ENCODE measurements around the gene TNPO1. TPM values are rescaled to one million over a fixed set of nuclear protein-coding genes. Genes with fewer than 3 reads are reported as not detected.

Gene TNPO1
- 54.6 and 209 TPM in 2 replicates for total RNA-seq (2011; cell fraction: chromatin; rRNA removed; ENCODE audit: low replicate concordance)
- total RNA-seq (2011; cell fraction: nucleolus; rRNA removed) = 33.4 and 34.5 TPM in 2 replicates
- 47.5 and 61.9 TPM in 2 replicates for total RNA-seq (2011; cell fraction: nucleoplasm; rRNA removed)
- 114 and 120 TPM in 2 replicates for total RNA-seq (2014; rRNA removed)
- total RNA-seq (2014; rRNA removed; fragmentation: Illumina TruSeq; extraction: Trizol) = 160 and 174 TPM in 2 replicates
- 166 and 176 TPM in 2 replicates for total RNA-seq (2015; rRNA removed; fragmentation: Illumina TruSeq; extraction: Trizol)
- 124 and 127 TPM in 2 replicates for total RNA-seq (2021)
- 61.4 and 79.1 TPM in 2 replicates for polyA plus RNA-seq (2011; rRNA removed)
- polyA plus RNA-seq (2011; cell fraction: cytosol; rRNA removed) = 34.5 and 43.6 TPM in 2 replicates
- polyA plus RNA-seq (2011; cell fraction: nucleus; rRNA removed) = 29.5 and 30.0 TPM in 2 replicates
- 36.9 and 59.5 TPM in 2 replicates for polyA plus RNA-seq (2012)
- 97.5 and 97.9 TPM in 2 replicates for polyA plus RNA-seq (2014; fragmentation: Illumina TruSeq; extraction: Trizol)
- polyA plus RNA-seq (2014; fragmentation: Nextera tagmentation; extraction: Ambion mirVana) = 10 to 100 TPM; 20.8 to 50.0 TPM
- 52.0 and 57.9 TPM in 2 replicates for polyA plus RNA-seq (2014; rRNA removed)
- 636 and 709 TPM in 2 replicates for polyA minus RNA-seq (2011; rRNA and poly(A)+ RNA removed)
- 124 and 164 TPM in 2 replicates for polyA minus RNA-seq (2011; cell fraction: cytosol; rRNA and poly(A)+ RNA removed)
- polyA minus RNA-seq (2011; cell fraction: nucleus; rRNA and poly(A)+ RNA removed) = 44.4 and 104 TPM in 2 replicates
- percentile 93 among the genes with signal in this experiment for Bru-seq, nascent RNA
- percentile 96 among the genes with signal in this experiment for BruChase-seq, experiment 1, labeled RNA remaining after a 2-hour chase
- BruChase-seq, experiment 2, labeled RNA remaining after a 6-hour chase = percentile 95 among the genes with signal in this experiment
- long read RNA-seq, experiment 1, full-length matches to known transcripts = 127 of 224 reads
- long read RNA-seq, experiment 1, partial matches to known transcripts = 36 of 224 reads
- long read RNA-seq, experiment 1, other reads (novel, unspliced or antisense) = 61 of 224 reads
- long read RNA-seq, experiment 2, full-length matches to known transcripts = 3 of 58 reads
- long read RNA-seq, experiment 2, partial matches to known transcripts = 13 of 58 reads
- long read RNA-seq, experiment 2, other reads (novel, unspliced or antisense) = 42 of 58 reads
- long read RNA-seq, experiment 3, full-length matches to known transcripts = 19 of 47 reads
- long read RNA-seq, experiment 3, partial matches to known transcripts = 15 of 47 reads
- long read RNA-seq, experiment 3, other reads (novel, unspliced or antisense) = 13 of 47 reads

GRCh38 chr5:72816284-72817075 lies at the start of gene TNPO1:
Gene TNPO1 (plus strand): TSS chr5:72816661. CDS start chr5:72816738, 77 bp downstream.
- CTCF ChIA-PET (ENCODE audit: low intra/inter-chr PET ratio) = interaction anchor here (0.6 kb wide), 1 partner anchor 73 kb away, joined by 5 read pairs; no protein-coding TSS in a partner anchor
- WGBS (ENCODE audit: insufficient coverage, low coverage, missing lambda C conversion rate) = 1% methylated on average over 47 of the region's 93 CpGs
- BruUV-seq (replicated peaks) = no TSS peak
- no peaks in the 10 kb centered on the region for H3K27me3 ChIP-seq (ENCODE audit: control insufficient read depth in 2 of 2, insufficient read depth in 2 of 2, low read length in 2 of 2)
- H3K4me1 ChIP-seq (replicated peaks in 1 of 2; ENCODE audit: control insufficient read depth in 2 of 2, insufficient read depth in 2 of 2, low read length in 2 of 2) = peaks cover 5 to 15% of the 10 kb centered on the region in 2 experiments; a peak in 3 of 5 replicates
- peak within 1 kb of the TSS; percentile 95 for H3K4me2 ChIP-seq (ENCODE audit: insufficient read depth, low read length)
- peak within 1 kb of the TSS; percentile 77 to 99 for H3K9ac ChIP-seq (ENCODE audit: insufficient read depth in 1 of 2, low read depth in 2 of 2, low read length in 2 of 2)
- no peaks in the 10 kb centered on the region for H3K9me1 ChIP-seq (ENCODE audit: control insufficient read depth, insufficient read depth, low read length)
- H3K36me3 ChIP-seq (ENCODE audit: control insufficient read depth, insufficient read depth, low read length) = no peaks in the 10 kb centered on the region
- peak within 1 kb of the TSS; percentile 71 for H3K4me3 ChIP-seq
- H3K9me3 ChIP-seq (replicated peaks; ENCODE audit: control insufficient read depth, insufficient read depth, low read depth, low read length) = no peaks in the 10 kb centered on the region
- H3K27ac ChIP-seq (ENCODE audit: extremely low read depth, low read depth, low read length) = peak within 1 kb of the TSS; percentile 84
- H4K20me1 ChIP-seq (replicated peaks; ENCODE audit: control insufficient read depth, insufficient read depth, low read length) = no peaks in the 10 kb centered on the region
- POLR2A ChIA-PET = interaction anchor here (0.5 to 4.1 kb wide), 10 partner anchors 14 to 599 kb away, joined by 3 to 29 read pairs (median 4); partner anchors contain the start of gene FCHO2
- peak; percentile 93 for ATAC-seq
- no peak for FAIRE-seq
- H2AFZ ChIP-seq (ENCODE audit: low read depth, low read length) = peak within 1 kb of the TSS; percentile 96
- in situ Hi-C loops (cut with MboI) = no loop called here
- DNase-seq (ENCODE audit: extremely low read depth in 1 of 4, low spot score in 3 of 4) = peak; percentile 86 to 91 (median 88)
- peaks cover 22% of the 10 kb centered on the region; the same call in 2 of the 3 replicates for H3K79me2 ChIP-seq (ENCODE audit: control insufficient read depth, insufficient read depth, low read length)
- intact Hi-C loops (cut with micrococcal nuclease) = loop anchor here (2.0 to 10.0 kb wide), 3 partner anchors 32 to 292 kb away; no protein-coding TSS in a partner anchor
- TF ChIP-seq MYNN (IDR thresholded peaks at IDR 0.05) (0 out of 2 replicates have a peak, but pooled peaks have one; percentile 18), MYNN (CRISPR knock-in tag; IDR thresholded peaks at IDR 0.05) (no peak), GABPB2 (CRISPR knock-in tag; conservative IDR thresholded peaks at IDR 0.05) (no peak), RCOR1 (IDR thresholded peaks at IDR 0.05; ENCODE audit: borderline replicate concordance in 1 of 2, low read depth in 2 of 2, low read length in 2 of 2) (peak in 1 of 2 experiments; percentile 72; a peak in 2 of 4 replicates), E2F1 (CRISPR knock-in tag; IDR thresholded peaks at IDR 0.05) (peak; percentile 25; the same call in 1 of the 2 replicates), MAZ (CRISPR knock-in tag; conservative IDR thresholded peaks at IDR 0.05 in 1 of 2, IDR thresholded peaks at IDR 0.05 in 1 of 2) (no peak; a peak in 1 of 4 replicates), DIDO1 (tag; IDR thresholded peaks at IDR 0.05; ENCODE audit: low read depth) (no peak), CTCFL (IDR thresholded peaks at IDR 0.05; ENCODE audit: borderline replicate concordance, insufficient read depth, low read depth, low read length, poor library complexity, severe bottlenecking) (no peak), SUPT5H (IDR thresholded peaks at IDR 0.05) (peak; percentile 69), RNF2 (IDR thresholded peaks at IDR 0.05) (0 out of 2 replicates have a peak, but pooled peaks have one; percentile 14), NR2C2 (CRISPR knock-in tag; IDR thresholded peaks at IDR 0.05) (no peak), NR2C2 (tag; IDR thresholded peaks at IDR 0.05) (peak; percentile 22; the same call in 1 of the 2 replicates), SMARCA5 (IDR thresholded peaks at IDR 0.05) (no peak)
